HG02852 (cell line): ENCODE data around the gene MUC4.
"Not testable (repeated sequence)": the region's sequence is repeated elsewhere in the genome, so short reads cannot be mapped to it uniquely, and the experiment has no call there.

Source experiments
- ATAC-seq: cut with Tn5 transposase; IDR thresholded peaks from one replicate; pipeline ENCODE4 v1.9.1; 2021; ENCODE audit warnings: mild to moderate bottlenecking, moderate library complexity; ENCODE audit not compliant: unreplicated experiment

The MUC4 gene

GRCh38 chr3:195816276-195816913 lies 4.7 kb upstream of the MUC4 start:
- not testable (repeated sequence) for ATAC-seq

DNA sequence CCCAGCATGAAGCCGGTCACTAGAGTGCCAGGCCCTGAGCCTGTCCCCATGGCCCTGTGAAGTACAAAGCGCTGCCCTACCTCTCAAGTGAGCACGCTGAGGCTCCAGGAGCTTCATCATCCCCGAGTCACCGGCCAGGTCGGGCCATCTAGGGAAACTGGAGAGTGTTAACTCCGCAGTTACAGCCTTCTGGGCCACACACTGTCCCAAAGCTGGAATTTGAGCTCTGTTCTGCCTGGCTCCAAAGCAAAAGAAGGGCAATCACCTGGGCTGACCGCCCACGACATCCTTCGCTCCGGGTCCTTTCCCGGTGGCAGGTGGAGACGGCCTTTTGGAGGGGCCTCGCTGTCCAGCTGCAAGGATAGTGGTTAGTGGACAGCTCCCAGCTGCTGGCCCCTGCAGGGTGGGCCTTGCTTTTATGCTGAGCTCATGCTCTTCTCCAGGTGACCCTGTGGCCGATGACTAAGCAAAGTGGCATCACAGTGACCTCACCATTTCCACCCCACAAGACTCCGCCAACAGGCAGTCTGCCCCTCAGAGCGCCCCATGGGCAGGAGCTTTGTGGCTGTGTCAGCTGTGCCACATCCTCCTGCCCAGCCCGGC lies 3.5 kb upstream of the MUC4 start:
- no peak for ATAC-seq

DNA sequence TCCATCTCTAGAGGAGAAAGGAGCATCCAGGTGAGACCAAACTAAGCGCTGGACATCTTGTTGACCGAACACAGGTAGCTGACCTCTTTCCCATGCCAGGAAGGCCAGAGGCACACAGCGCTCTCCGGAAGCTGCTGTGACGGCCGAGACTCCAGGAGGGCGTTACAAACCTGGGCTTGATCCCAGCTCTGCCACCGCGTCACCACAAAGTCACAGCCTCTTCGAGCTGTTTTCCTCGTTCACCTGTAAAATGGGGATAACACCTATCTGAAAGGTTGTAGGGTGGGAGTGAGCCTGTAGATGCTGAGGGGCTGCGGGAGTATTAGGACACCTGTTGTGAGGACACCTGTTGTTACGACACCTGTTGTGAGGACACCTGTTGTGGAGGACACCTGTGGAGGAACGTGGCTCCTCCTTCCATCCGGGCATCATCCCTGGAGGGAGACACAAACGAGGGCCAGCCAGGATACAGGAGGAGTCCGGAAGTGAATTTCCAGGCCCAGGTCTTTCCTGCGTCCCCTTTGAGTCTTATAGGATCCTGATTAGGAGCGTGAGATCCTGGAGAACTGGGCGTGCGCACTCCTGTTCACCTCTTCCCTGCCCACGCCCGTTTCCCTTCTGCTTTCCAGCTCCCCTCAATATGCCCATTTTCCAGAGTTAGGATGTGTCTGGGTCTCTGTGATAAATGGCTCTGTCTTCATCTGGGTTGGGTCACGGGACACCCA lies 2.3 kb upstream of the MUC4 start:
- ATAC-seq: no peak

DNA sequence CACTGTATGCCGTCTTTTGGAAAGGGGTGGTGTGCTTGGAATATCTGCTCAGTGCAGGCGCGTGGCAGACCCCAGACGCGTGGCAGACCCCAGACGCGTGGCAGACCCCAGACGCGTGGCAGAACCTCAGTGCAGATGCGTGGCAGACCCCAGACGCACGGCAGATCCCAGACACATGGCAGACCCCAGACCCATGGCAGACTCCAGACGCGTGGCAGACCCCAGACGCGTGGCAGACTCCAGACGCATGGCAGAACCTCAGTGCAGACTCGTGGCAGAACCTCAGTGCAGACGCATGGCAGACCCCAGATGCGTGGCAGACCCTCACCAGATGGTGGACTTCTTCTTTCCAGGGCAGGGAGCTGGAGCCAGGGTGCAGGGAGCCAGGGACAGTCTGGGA lies 637 bp upstream of the MUC4 start:
- no peak for ATAC-seq

- no peak for ATAC-seq
Measured at GRCh38 chr3:195810455-195810845, 1.3 kb downstream of the MUC4 start.

DNA sequence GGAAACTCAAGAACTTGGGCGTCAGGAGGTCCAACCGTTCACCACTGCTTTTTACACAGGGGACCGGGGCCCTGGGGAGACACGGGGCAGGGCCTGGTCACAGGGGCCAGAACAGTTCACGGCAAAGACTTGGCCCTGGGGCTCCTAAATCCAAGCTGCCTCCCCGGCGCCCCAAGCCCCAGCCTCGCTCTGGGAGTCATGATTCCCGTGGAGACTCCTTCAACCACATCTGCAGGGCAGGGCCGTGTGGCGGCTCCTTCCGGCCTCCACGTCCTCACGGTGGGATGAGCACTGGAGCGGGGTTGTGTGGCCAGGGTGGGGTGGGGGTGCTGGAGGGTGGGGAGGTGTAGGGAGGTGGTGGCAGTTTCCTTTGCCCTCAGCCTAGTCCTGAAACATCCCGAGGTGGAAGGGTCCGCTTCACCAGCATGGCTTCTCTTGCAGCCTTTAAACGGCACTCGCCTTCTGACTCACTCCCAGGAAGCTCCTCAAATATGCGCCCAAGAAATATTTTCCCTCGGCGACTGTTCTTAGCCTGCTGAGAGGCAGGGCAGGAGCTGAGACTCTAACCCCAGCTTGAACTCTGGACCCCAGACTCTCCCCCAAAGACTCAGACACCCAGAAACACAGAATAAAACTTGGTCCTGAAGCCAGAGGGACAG lies 1.8 kb downstream of the MUC4 start:
- ATAC-seq: no peak

- ATAC-seq: no peak
Measured at GRCh38 chr3:195809291-195809785, 2.4 kb downstream of the MUC4 start.

GRCh38 chr3:195808741-195809290 lies 2.9 kb downstream of the MUC4 start:
- no peak for ATAC-seq

DNA sequence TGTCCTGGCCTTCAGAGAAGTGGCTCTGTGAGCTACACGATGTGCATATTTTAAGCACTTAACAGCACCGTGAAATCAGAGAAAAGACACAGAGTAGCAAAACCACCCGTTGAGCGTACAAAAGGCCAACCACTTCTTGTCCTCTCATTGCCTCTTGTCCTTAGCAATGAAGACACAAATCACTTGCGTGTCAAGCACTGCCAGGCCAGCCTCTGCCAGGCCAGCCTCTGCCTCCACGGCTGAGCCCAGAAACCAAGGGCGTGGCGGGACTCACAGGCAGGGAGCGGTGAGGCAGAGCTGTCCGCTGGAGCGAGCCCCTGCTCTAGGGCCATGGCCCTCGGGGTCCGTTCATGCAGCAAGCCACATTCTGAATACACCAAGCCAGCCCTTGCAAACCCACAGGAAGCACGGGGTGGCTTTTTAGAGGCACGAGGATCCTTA lies 4.0 kb downstream of the MUC4 start:
- no peak for ATAC-seq

- no peak for ATAC-seq
Measured at GRCh38 chr3:195806916-195807231, 4.9 kb downstream of the MUC4 start.

DNA sequence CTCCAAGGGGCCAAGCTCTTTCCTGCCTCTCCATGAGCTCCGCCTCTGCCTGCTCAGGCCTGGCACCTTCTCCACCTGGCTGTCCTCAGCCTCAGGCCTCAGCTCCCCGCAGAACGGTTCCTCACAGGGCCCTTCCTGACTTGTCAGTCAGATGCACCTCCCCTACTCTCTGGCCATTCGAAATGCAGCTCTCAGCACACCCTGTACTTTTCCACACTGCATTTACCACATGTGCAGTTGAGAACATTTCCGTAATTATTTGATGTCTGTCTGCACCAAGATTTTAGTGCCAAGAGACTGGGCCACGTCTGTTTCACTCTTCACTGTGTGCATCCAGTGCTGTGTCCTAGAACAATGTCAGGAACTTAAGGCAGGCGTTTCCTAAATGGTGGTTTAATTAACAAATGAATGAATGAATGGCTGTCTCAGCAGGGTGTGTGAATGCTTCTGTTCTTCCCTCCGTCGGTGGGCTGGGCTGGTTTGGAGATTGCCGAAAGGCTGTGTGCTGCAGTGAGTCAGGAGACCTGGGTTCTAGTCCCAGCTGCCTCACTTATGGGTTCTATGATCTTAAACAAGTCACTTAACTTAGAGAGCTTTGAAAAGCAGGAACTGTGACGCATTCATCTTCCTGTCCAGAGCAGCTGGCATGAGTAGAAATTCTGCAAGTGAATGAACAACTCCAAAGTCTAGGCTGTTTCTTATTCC lies 5.4 kb downstream of the MUC4 start:
- no peak for ATAC-seq

GRCh38 chr3:195805588-195805987 lies 6.1 kb downstream of the MUC4 start:
- not testable (repeated sequence) for ATAC-seq

DNA sequence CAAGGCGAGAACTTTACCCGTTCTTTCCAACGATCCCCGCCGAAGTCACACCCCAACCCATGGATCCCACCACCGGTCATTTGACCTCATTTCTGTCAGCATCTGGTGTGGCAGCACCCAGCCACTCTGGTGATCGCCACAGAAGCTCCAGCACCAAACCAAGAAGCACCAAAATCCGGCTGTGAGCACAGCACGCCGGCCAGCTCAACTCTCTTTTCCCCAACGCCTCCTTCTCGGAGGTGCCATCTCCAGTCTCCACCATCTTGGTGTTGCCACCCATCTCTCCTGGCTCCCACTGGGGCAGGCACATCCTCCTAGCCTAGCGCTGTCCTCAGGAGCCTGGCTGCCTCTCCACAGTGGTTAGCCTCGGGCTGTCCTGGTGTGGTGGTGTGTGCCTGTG lies 6.5 kb downstream of the MUC4 start:
- ATAC-seq: no peak

- no peak for ATAC-seq
Measured at GRCh38 chr3:195803289-195803908, 8.3 kb downstream of the MUC4 start.

DNA sequence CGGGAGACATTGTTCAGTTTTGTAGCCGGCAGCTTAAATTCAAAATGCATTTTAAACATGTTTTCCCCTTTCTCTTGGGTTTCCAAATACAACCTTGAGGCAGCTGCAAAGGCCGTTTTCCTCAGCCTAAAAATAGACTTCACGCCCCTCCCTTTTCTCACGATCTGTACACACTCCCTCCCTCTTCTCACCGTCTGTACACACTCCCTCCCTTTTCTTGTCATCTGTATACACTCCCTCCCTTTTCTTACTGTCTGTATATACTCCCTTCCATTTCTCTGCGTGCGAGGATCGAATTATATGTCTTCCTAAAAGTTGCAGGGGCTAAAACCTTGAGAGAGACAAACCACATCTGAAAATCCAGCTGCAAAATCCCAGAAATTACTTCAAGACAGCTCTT lies 8.9 kb downstream of the MUC4 start:
- ATAC-seq: no peak

- ATAC-seq: no peak
Measured at GRCh38 chr3:195802261-195802701, 9.4 kb downstream of the MUC4 start.

DNA sequence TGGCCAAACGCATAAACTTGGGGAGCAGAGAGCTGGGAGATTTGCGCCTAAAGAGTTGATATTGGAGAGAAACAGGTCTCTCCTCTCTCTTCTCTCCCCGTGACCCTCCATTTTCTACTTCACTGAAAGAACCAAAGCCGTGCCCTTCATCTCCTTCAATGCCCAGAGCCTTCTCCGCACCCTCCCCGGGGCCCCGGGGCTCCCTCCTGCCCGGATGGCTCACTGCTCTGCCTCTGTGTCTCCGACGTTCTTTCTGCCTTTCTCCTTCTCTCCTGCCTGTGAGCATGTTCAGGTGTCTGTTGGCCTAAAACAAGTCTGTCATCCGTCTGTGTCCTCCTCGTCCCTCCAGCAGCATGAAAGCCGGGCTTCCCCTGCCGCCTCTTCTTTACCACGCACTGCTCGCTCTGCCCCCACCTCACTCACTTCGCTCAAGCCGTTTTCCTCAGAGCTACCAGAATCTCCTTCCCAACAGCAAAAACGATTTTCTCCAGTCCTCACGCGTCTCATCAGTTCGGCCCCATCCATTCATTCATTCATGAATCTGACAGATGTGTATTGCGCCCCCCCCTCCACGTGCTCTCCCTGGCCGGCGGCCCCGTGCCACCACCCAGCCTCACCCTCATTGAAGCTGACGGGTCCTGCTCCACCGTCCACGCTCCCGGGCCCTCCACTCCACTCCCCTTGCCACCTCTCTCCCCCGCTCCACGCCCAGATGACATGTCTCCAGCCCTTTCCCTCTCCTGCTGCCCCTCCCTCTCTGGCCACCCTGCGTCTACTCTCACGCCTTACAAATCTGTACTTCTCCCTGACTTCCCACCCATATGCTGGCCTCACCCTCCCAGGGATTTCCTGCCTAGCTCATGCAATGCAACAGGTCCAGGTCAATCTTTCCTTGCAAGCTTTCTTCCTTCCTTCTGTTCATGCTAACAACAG lies 10.2 kb downstream of the MUC4 start:
- ATAC-seq: no peak

GRCh38 chr3:195800240-195800639 lies 11.5 kb downstream of the MUC4 start:
- no peak for ATAC-seq

GRCh38 chr3:195796795-195797194 lies 14.9 kb downstream of the MUC4 start:
- ATAC-seq: no peak
